ENCODE measurements around the gene PGM1. TPM values are rescaled to one million over a fixed set of nuclear protein-coding genes. Genes with fewer than 3 reads are reported as not detected.

The PGM1 gene
- total and polyA plus RNA-seq, 2 donors (not counting 3 experiments of a cell fraction or from before 2014, with no cell fraction given): 9.3 to 21.0 TPM

GRCh38 chr1:63632110-63632509 is 38.9 kb downstream of the PGM1 start:
- dilution Hi-C loops (cut with MboI; ENCODE audit: extremely low pct_ligation_motif_present, low sequenced_read_pairs) (no loop called here), intact Hi-C loops (cut with micrococcal nuclease) (no loop called here)
- no peak overlapping the region for H3K9ac ChIP-seq (replicated peaks; ENCODE audit: extremely low read depth, insufficient read depth, low read length)
- H3K4me1 ChIP-seq (ENCODE audit: control insufficient read depth, extremely low read depth, insufficient read depth, low read length): no peaks in the 10 kb centered on the region
- no peak overlapping the region for H3K27ac ChIP-seq (ENCODE audit: insufficient read depth, low read depth, low read length)
- H3K9me3 ChIP-seq (replicated peaks; ENCODE audit: control insufficient read depth, insufficient read depth, low read length): no peaks in the 10 kb centered on the region
- BruUV-seq (replicated peaks): no TSS peak
- TF ChIP-seq EZH2 (IDR thresholded peaks at IDR 0.05; ENCODE audit: borderline replicate concordance, low read depth, low read length, severe bottlenecking) (no peak), JUN (IDR thresholded peaks at IDR 0.05; ENCODE audit: borderline replicate concordance, insufficient read depth, insufficient read length, low read depth) (no peak), MYC (IDR thresholded peaks at IDR 0.05; ENCODE audit: low read depth, low read length) (no peak), GATA2 (IDR thresholded peaks at IDR 0.05; ENCODE audit: insufficient read depth, insufficient read length, low read depth, low read length) (no peak), FOS (IDR thresholded peaks at IDR 0.05; ENCODE audit: borderline replicate concordance, insufficient read depth, low read length) (no peak), POLR2A (IDR thresholded peaks at IDR 0.05; ENCODE audit: low read depth, low read length) (no peak), CTCF (IDR thresholded peaks at IDR 0.05; ENCODE audit: extremely low read depth in 1 of 2, insufficient read depth in 1 of 2, low read depth in 1 of 2, low read length in 2 of 2) (no peak)
- no peak for FAIRE-seq
- H3K4me3 ChIP-seq (replicated peaks in 1 of 3; ENCODE audit: insufficient read depth in 1 of 3, low read depth in 1 of 3, low read length in 3 of 3): no peak overlapping the region
- H4K20me1 ChIP-seq (replicated peaks; ENCODE audit: control insufficient read depth, extremely low read depth, insufficient read depth, low read length): no peaks in the 10 kb centered on the region
- DNase-seq (ENCODE audit: low read depth, low spot score): no peak
- no peaks in the 10 kb centered on the region for H3K79me2 ChIP-seq (ENCODE audit: control insufficient read depth, insufficient read depth, low read length)
- no peaks in the 10 kb centered on the region for H3K9me1 ChIP-seq (replicated peaks; ENCODE audit: control insufficient read depth, extremely low read depth, insufficient read depth, low read length)
- no peaks in the 10 kb centered on the region for H3K27me3 ChIP-seq (ENCODE audit: control insufficient read depth in 2 of 2, insufficient read depth in 2 of 2, low read length in 2 of 2)
- H3K36me3 ChIP-seq (ENCODE audit: control insufficient read depth in 2 of 2, extremely low read depth in 1 of 2, insufficient read depth in 2 of 2, low read length in 2 of 2): peaks cover 0 to 2% of the 10 kb centered on the region in 2 experiments
- H3K4me2 ChIP-seq (ENCODE audit: insufficient read depth, low read length): no peak overlapping the region
- POLR2A ChIA-PET: no interaction called here
- H2AFZ ChIP-seq (ENCODE audit: low read depth, low read length): no peak overlapping the region
- CTCF ChIA-PET: no interaction called here

All from endothelial cell of umbilical vein (primary cell).